IPS DF 6.9 (cell line): ENCODE results near the gene RUNX1.

Experiments
- DNase-seq: peaks from one replicate; pipeline ENCODE4 v3.0.0-alpha.2; 2013; ENCODE audit warnings: low read depth, low spot score
- H3K27ac ChIP-seq: one replicate; pipeline ENCODE4 v1.5.1; 2013; ENCODE audit warnings: low read length, control low read depth
- H3K27me3 ChIP-seq: 2 replicates; pipeline ENCODE4 v1.6.1; 2013; ENCODE audit warnings: mild to moderate bottlenecking, low read length; ENCODE audit not compliant: control insufficient read depth, insufficient read depth
- H3K36me3 ChIP-seq: 2 replicates; pipeline ENCODE4 v1.6.1; 2013; ENCODE audit warnings: low read length; ENCODE audit not compliant: control insufficient read depth, insufficient read depth
- H3K4me1 ChIP-seq: 2 replicates; pipeline ENCODE4 v1.6.1; 2013; ENCODE audit warnings: low read length; ENCODE audit not compliant: control insufficient read depth, insufficient read depth
- H3K4me3 ChIP-seq: 2 replicates; pipeline ENCODE4 v1.5.1; 2013; ENCODE audit warnings: mild to moderate bottlenecking, low read length
- H3K9me3 ChIP-seq: 2 replicates; pipeline ENCODE4 v1.6.1; 2013; ENCODE audit warnings: low read length, inconsistent platforms; ENCODE audit not compliant: control insufficient read depth, insufficient read depth
- WGBS: extraction: QIAGEN DNeasy Blood & Tissue Kit; methylation state at CpG from one replicate; pipeline ENCODE4 v1.1.7; 2013; ENCODE audit warnings: mixed read lengths, missing lambda C conversion rate; ENCODE audit not compliant: insufficient read length, insufficient coverage; 5-methylcytosine and 5-hydroxymethylcytosine counted together

RUNX1 gene

GRCh38 chr21:34935898-34936297 is 113.2 kb downstream of the RUNX1 start:
- Histone ChIP-seq H3K27ac (no peak overlapping the region), H3K9me3 (no peaks in the 10 kb centered on the region), H3K36me3 (no peaks in the 10 kb centered on the region), H3K27me3 (no peaks in the 10 kb centered on the region), H3K4me3 (no peak overlapping the region), H3K4me1 (no peaks in the 10 kb centered on the region)
- no CpG with 5 or more reads among the region's 4 CpGs for WGBS
- DNase-seq, result no peak

GRCh38 chr21:34935452-34935851 is 113.7 kb downstream of the RUNX1 start:
- H3K27ac ChIP-seq, result no peak overlapping the region
- no peak for DNase-seq
- no CpG with 5 or more reads among the region's 1 CpG for WGBS
- H3K9me3 ChIP-seq, result no peaks in the 10 kb centered on the region
- H3K4me1 ChIP-seq, result no peaks in the 10 kb centered on the region
- H3K27me3 ChIP-seq, result no peaks in the 10 kb centered on the region
- no peaks in the 10 kb centered on the region for H3K36me3 ChIP-seq
- H3K4me3 ChIP-seq, result no peak overlapping the region

DNA sequence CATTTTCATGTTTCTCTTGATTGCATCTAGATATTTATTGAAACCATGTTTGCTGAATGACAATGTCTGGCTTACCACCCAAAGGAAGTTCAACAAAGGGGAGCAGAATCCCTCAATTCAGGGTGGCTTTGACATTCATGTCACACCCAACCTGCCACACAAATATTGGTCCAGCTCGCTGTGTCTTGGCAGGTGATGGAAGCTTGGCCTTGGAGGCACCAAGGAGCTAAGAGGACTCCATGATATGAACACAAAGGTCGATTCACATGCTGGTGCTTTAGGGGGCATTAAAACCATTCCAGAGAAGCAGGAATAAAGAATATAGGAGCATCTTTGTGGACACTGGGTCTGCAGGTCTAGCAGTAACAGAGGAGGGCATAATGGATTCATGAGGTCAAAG is 114.8 kb downstream of the RUNX1 start:
- H3K27me3 ChIP-seq, result no peaks in the 10 kb centered on the region
- no peaks in the 10 kb centered on the region for H3K4me1 ChIP-seq
- H3K9me3 ChIP-seq, result no peaks in the 10 kb centered on the region
- no peak overlapping the region for H3K27ac ChIP-seq
- H3K4me3 ChIP-seq, result no peak overlapping the region
- WGBS, result no CpG with 5 or more reads among the region's 2 CpGs
- H3K36me3 ChIP-seq, result no peaks in the 10 kb centered on the region
- DNase-seq, result no peak

- H3K9me3 ChIP-seq, result no peaks in the 10 kb centered on the region
- no CpG with 5 or more reads among the region's 3 CpGs for WGBS
- no peaks in the 10 kb centered on the region for H3K27me3 ChIP-seq
- no peak overlapping the region for H3K4me3 ChIP-seq
- no peaks in the 10 kb centered on the region for H3K4me1 ChIP-seq
- H3K36me3 ChIP-seq, result no peaks in the 10 kb centered on the region
- H3K27ac ChIP-seq, result no peak overlapping the region
- no peak for DNase-seq
Observed at GRCh38 chr21:34933609-34934335, 115.3 kb downstream of the RUNX1 start.

DNA sequence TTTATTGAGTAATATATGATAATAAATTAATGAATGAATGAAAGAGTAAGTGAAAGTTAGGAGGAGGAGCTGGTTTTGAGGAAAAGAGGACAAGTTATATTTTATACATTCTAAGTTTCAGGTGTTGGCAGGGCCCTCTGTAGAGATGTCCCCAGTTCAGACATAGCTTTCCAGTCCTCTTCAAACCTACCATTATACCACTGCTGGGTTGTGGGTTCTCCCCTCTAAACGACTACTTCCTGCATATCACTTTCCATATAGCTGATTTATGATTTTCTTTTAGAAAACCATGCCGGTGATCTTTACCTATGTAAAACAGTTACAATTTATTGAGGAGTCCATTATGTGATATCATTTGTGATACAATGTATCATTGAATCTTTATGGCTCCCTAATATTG is 116.9 kb downstream of the RUNX1 start:
- Histone ChIP-seq H3K4me1 (no peaks in the 10 kb centered on the region), H3K36me3 (no peaks in the 10 kb centered on the region), H3K27ac (no peak overlapping the region), H3K27me3 (no peaks in the 10 kb centered on the region), H3K9me3 (no peaks in the 10 kb centered on the region), H3K4me3 (no peak overlapping the region)
- WGBS, result no CpG with 5 or more reads among the region's 2 CpGs
- DNase-seq, result no peak

DNA sequence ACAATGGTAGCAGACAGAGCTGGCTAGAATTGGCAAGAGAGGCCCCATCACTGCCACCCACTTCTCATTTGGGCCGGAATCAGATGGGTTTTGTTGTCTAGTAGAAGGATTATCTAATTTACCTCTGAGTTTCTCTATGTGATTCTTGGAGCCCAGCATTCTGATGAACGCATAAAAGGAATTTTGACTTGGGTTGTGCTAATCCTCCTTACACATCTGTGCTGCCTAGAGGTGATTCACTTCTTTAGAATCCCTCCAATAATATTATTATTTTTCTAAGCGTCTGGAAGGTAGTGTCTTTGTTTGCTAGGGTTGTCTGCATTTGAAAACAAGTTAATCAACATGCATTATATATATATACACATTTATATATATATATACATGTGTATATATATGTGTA is 118.1 kb downstream of the RUNX1 start:
- WGBS, result no CpG with 5 or more reads among the region's 3 CpGs
- no peaks in the 10 kb centered on the region for H3K27me3 ChIP-seq
- no peak overlapping the region for H3K4me3 ChIP-seq
- no peaks in the 10 kb centered on the region for H3K9me3 ChIP-seq
- H3K27ac ChIP-seq, result no peak overlapping the region
- no peaks in the 10 kb centered on the region for H3K4me1 ChIP-seq
- DNase-seq, result no peak
- H3K36me3 ChIP-seq, result no peaks in the 10 kb centered on the region

- Histone ChIP-seq H3K4me1 (no peaks in the 10 kb centered on the region), H3K27ac (no peak overlapping the region), H3K36me3 (no peaks in the 10 kb centered on the region), H3K9me3 (no peaks in the 10 kb centered on the region), H3K27me3 (no peaks in the 10 kb centered on the region), H3K4me3 (no peak overlapping the region)
- no peak for DNase-seq
- no CpG with 5 or more reads among the region's 4 CpGs for WGBS
Observed at GRCh38 chr21:34928637-34929036, 120.5 kb downstream of the RUNX1 start.

DNA sequence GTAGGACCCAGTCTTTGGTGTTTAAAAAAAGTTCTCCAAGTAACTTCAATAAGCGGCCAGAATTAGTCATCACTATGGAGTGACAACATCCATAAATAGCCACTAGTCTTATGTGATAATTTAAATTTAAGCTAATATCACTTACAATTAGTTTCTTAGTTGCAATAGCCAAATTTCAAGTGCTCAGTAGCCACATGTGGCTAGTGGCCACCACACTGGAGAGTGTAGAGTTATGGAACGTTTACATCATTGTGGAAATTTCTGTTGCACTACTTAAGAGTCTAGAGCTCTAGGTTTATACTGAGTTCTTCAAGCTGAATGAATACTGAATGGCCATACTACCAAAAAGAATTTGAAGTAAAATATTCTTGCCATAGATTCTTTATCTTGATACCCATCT is 121.1 kb downstream of the RUNX1 start:
- Histone ChIP-seq H3K36me3 (no peaks in the 10 kb centered on the region), H3K9me3 (no peaks in the 10 kb centered on the region), H3K27me3 (no peaks in the 10 kb centered on the region), H3K27ac (no peak overlapping the region), H3K4me3 (no peak overlapping the region), H3K4me1 (no peaks in the 10 kb centered on the region)
- no CpG with 5 or more reads among the region's 2 CpGs for WGBS
- no peak for DNase-seq

DNA sequence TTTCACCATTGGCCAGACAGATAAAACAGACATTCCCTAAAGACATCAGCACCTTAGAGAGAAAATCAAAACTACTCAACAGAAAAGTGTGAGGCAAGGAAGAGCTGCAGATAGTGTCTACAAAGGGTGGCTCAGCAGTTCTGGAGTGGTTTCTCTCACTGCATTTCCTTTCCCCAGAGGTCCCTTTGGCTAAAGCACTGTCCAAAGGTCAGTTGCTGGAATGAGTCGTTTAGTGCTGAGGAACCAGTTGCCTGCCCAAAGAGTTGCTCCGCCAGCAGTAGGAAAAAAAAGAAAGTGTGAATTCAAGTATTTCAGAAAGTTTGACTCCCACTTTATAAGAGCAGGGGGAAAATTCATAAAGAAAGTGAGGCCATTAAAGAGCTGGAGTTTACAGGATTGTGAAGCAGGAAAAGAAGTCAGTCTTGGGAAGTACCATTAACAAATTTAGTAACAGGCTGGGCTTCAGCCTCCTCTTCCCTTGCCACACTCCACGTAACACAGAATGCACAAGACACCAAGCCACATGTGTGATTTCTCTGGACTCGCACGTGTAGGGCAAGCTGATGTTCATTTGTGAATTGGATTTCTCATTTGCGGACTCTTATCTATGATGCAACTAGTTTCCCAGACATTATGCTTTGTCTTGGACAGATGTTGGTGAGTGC is 122.2 kb downstream of the RUNX1 start:
- no peak overlapping the region for H3K4me3 ChIP-seq
- DNase-seq, result no peak
- H3K27ac ChIP-seq, result no peak overlapping the region

DNA sequence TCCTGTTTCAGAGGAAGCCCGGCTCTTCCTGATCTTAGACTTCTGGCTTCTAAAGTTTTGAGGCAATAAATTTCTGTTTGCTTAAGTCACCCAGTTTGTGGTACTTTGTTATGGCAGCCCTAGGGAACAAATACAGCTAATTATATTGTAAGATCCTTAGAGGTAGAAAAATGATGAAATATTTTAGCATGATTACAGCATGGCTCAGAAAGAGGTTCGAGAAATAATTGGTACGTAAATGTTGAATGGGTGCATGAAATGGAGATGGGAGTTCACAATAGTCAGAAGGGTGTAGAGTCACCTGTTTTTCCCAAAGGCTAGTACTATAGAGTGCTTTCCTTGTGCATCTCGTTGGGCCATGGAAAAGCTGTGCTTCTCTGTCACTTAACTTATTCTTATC is 123.5 kb downstream of the RUNX1 start:
- Histone ChIP-seq H3K4me3 (no peak overlapping the region), H3K9me3 (no peaks in the 10 kb centered on the region), H3K36me3 (no peaks in the 10 kb centered on the region), H3K27me3 (no peaks in the 10 kb centered on the region), H3K4me1 (no peaks in the 10 kb centered on the region), H3K27ac (no peak overlapping the region)
- no peak for DNase-seq
- WGBS, result 100% methylated on average over 2 of the region's 4 CpGs

More for the DNA sequence above, 122.2 kb downstream of the RUNX1 start:
- H3K9me3 ChIP-seq, result no peaks in the 10 kb centered on the region
- no CpG with 5 or more reads among the region's 6 CpGs for WGBS
- no peaks in the 10 kb centered on the region for H3K36me3 ChIP-seq
- H3K4me1 ChIP-seq, result no peaks in the 10 kb centered on the region
- H3K27me3 ChIP-seq, result no peaks in the 10 kb centered on the region
